ENCODE results near the gene RGPD3. TPM values are rescaled to one million over a fixed set of nuclear protein-coding genes. Genes with fewer than 3 reads are reported as not detected.
"Not testable (repeated sequence)": the region's sequence is repeated elsewhere in the genome, so short reads cannot be mapped to it uniquely, and the experiment has no call there.

RGPD3 gene
- total and polyA plus RNA-seq, 3 donors from 2014 or later, result 5.3 to 13.9 (median 5.7) TPM

DNA sequence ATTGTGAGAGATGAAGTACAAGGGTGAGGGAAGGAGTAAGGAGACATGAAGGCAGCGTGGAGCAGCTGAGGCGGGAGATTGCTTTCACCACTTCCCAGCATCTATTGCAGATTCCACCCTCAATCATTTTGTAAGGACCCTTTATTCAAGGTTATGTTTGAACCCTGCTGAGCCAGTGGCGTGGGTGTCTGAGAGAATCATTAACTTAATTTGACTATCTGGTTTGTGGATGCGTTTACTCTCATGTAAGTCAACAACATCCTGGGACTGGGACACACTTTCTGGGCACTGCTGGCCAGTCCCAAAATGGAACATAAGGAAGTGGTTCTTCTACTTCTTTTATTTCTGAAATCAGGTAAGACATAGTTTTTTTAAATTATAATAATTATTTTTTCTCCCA, 86.3 kb downstream of the RGPD3 start:
- H3K9me3 ChIP-seq; intact Hi-C loops (cut with DNase I; ENCODE audit: low total_unique reads); H3K27ac ChIP-seq; H3K4me3 ChIP-seq; H3K36me3 ChIP-seq (ENCODE audit: low read depth, missing control alignments); H3K4me1 ChIP-seq; H3K27me3 ChIP-seq; DNase-seq: not testable (repeated sequence)
- WGBS, 2 donors, result 90 to 95% methylated on average over 4 of the region's 4 CpGs

DNA sequence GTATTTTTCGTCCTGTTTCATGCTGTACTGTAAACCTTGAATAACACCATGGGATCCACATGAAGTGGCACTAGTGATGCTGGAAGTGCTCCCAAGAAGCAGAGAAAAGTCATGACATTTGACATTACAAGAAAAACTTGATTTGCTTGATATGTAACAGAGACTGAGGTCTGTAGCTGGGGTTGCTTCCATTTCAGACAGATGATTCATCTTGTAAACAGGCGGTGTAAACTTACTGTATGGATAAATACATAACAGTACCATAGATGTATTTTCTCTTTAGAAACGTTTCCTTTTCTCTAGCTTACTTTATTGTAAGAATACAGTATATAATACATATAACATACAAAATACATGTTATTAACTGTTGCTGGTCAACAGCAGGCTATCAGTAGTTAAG, 88.6 kb downstream of the RGPD3 start:
- H3K36me3 ChIP-seq (ENCODE audit: low read depth, missing control alignments); H3K9me3 ChIP-seq; H3K27ac ChIP-seq; DNase-seq; H3K4me1 ChIP-seq; H3K27me3 ChIP-seq; intact Hi-C loops (cut with DNase I; ENCODE audit: low total_unique reads); H3K4me3 ChIP-seq: not testable (repeated sequence)
- WGBS, 2 donors, result 88 to 94% methylated on average over 3 of the region's 3 CpGs

- H3K27ac ChIP-seq; DNase-seq; H3K4me3 ChIP-seq; H3K9me3 ChIP-seq; H3K4me1 ChIP-seq; H3K27me3 ChIP-seq; intact Hi-C loops (cut with DNase I; ENCODE audit: low total_unique reads); H3K36me3 ChIP-seq (ENCODE audit: low read depth, missing control alignments): not testable (repeated sequence)
- WGBS, 2 donors, result 72 to 75% methylated on average over 2 to 3 of the region's 3 CpGs
These were observed 99.0 kb downstream of the RGPD3 start for GRCh38 chr2:106369182-106369581.

DNA sequence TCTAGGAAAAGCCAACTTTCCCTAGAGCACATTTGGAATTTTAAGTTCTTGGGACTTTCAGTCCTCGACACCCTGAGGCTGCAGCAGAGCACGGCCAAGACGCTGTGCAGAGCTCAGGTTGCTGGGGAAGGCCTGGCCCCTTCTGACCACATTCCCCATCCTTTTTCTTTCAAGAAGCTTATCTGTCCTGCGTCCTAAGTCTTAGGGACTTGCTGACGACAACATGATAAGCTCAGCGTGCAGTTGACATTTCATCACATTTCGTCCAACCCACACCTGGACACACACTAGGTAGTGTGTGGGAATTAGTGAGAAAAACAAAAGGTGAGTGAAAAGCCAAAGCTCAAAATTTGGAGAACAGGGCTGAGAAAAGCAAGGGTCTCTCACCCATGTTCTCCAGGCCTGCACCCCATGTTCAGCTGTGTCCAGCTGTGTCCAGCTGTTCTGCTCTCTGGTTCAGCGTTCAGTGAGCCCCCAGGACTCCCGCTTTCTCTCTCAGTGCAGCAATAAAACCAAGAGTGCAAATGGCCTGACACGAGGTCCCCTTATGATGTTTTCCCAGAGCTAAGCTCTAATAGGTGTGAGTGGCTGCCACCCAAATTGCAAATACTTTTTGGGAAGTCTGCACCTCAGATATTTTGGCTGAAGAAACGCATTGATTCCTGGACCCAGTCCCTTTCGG, 101.9 kb downstream of the RGPD3 start:
- Histone ChIP-seq H3K4me1 (peaks cover 2% of the 10 kb centered on the region), H3K4me3 (no peak overlapping the region), H3K36me3 (ENCODE audit: low read depth, missing control alignments) (no peaks in the 10 kb centered on the region), H3K9me3 (no peaks in the 10 kb centered on the region), H3K27ac (no peak overlapping the region), H3K27me3 (no peaks in the 10 kb centered on the region)
- no peak for TF ChIP-seq POLR2A (IDR thresholded peaks at IDR 0.05)
- TF ChIP-seq, protein P1, sequence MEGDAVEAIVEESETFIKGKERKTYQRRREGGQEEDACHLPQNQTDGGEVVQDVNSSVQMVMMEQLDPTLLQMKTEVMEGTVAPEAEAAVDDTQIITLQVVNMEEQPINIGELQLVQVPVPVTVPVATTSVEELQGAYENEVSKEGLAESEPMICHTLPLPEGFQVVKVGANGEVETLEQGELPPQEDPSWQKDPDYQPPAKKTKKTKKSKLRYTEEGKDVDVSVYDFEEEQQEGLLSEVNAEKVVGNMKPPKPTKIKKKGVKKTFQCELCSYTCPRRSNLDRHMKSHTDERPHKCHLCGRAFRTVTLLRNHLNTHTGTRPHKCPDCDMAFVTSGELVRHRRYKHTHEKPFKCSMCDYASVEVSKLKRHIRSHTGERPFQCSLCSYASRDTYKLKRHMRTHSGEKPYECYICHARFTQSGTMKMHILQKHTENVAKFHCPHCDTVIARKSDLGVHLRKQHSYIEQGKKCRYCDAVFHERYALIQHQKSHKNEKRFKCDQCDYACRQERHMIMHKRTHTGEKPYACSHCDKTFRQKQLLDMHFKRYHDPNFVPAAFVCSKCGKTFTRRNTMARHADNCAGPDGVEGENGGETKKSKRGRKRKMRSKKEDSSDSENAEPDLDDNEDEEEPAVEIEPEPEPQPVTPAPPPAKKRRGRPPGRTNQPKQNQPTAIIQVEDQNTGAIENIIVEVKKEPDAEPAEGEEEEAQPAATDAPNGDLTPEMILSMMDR (IDR thresholded peaks at IDR 0.05), result no peak
- no peak for DNase-seq
- intact Hi-C loops (cut with DNase I; ENCODE audit: low total_unique reads), result no loop called here
- WGBS, 2 donors, result 51 to 61% methylated on average over 12 of the region's 12 CpGs

- 78 to 90% methylated on average over 2 of the region's 2 CpGs for WGBS, 2 donors
- no peaks in the 10 kb centered on the region for H3K36me3 ChIP-seq (ENCODE audit: low read depth, missing control alignments)
- no peaks in the 10 kb centered on the region for H3K27me3 ChIP-seq
- peaks cover 7% of the 10 kb centered on the region for H3K4me1 ChIP-seq
- no peak for DNase-seq
- intact Hi-C loops (cut with DNase I; ENCODE audit: low total_unique reads), result no loop called here
- no peak for TF ChIP-seq POLR2A (IDR thresholded peaks at IDR 0.05)
- TF ChIP-seq, protein P1 (IDR thresholded peaks at IDR 0.05), result no peak
- no peaks in the 10 kb centered on the region for H3K9me3 ChIP-seq
- no peak overlapping the region for H3K27ac ChIP-seq
- H3K4me3 ChIP-seq, result no peak overlapping the region
These were observed 104.4 kb downstream of the RGPD3 start for GRCh38 chr2:106363791-106364190.

DNA sequence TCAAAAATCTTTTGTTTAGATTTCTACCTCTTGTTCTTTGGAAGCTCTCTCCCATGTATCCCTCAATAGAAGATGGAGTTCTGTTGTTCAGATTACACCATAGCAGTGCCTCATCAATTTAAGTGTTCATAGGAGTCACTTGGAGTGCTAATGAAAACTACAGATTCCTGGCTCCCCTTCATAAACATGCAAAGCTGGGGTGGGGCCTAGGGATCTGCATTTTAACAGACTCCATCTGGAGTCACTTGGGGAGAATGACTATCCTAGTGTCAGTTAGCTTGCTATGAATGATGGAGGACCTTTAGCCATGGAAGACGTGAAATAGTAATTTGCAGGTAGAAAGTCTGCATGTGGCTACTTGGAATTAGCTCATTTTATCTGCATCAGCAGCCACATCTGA, 105.4 kb downstream of the RGPD3 start:
- TF ChIP-seq, protein P1 (IDR thresholded peaks at IDR 0.05), result no peak
- no peak for TF ChIP-seq POLR2A (IDR thresholded peaks at IDR 0.05)
- H3K27me3 ChIP-seq, result no peaks in the 10 kb centered on the region
- H3K4me1 ChIP-seq, result peaks cover 17% of the 10 kb centered on the region
- no peak for DNase-seq
- H3K27ac ChIP-seq, result no peak overlapping the region
- no peak overlapping the region for H3K4me3 ChIP-seq
- no peaks in the 10 kb centered on the region for H3K36me3 ChIP-seq (ENCODE audit: low read depth, missing control alignments)
- WGBS, 2 donors, result 0% methylated on average over 1 of the region's 1 CpG
- intact Hi-C loops (cut with DNase I; ENCODE audit: low total_unique reads), result no loop called here
- H3K9me3 ChIP-seq, result no peaks in the 10 kb centered on the region
